GM21576 (cell line): ENCODE data around the gene COL27A1.

ENCODE experiments used
- ATAC-seq: cut with Tn5 transposase; IDR thresholded peaks from one replicate; pipeline ENCODE4 v1.9.1; 2021; ENCODE audit warnings: mild to moderate bottlenecking, moderate library complexity; ENCODE audit not compliant: unreplicated experiment

Gene COL27A1

GRCh38 chr9:114141553-114142402 lies 13.6 kb upstream of the COL27A1 start:
- no peak for ATAC-seq

- ATAC-seq = no peak
These were observed 12.1 kb upstream of the COL27A1 start for GRCh38 chr9:114143234-114143633.

- ATAC-seq = no peak
These were observed 8.6 kb upstream of the COL27A1 start for GRCh38 chr9:114146735-114147134.

GRCh38 chr9:114149181-114149580 lies 6.2 kb upstream of the COL27A1 start:
- ATAC-seq = no peak

GRCh38 chr9:114149765-114150340 lies 5.5 kb upstream of the COL27A1 start:
- no peak for ATAC-seq

GRCh38 chr9:114150608-114151007 lies 4.7 kb upstream of the COL27A1 start:
- ATAC-seq = no peak

- no peak for ATAC-seq
These were observed 3.8 kb upstream of the COL27A1 start for GRCh38 chr9:114151426-114151956.

- no peak for ATAC-seq
These were observed 1.4 kb upstream of the COL27A1 start for GRCh38 chr9:114153761-114154599.

- ATAC-seq = no peak
These were observed 686 bp upstream of the COL27A1 start for GRCh38 chr9:114154600-114155102.

- ATAC-seq = no peak
These were observed 789 bp downstream of the COL27A1 start for GRCh38 chr9:114155995-114156656.

GRCh38 chr9:114156657-114157421 lies 1.5 kb downstream of the COL27A1 start:
- no peak for ATAC-seq

GRCh38 chr9:114157516-114158176 lies 2.3 kb downstream of the COL27A1 start:
- ATAC-seq = no peak

GRCh38 chr9:114158482-114159130 lies 3.3 kb downstream of the COL27A1 start:
- no peak for ATAC-seq

- ATAC-seq = no peak
These were observed 4.4 kb downstream of the COL27A1 start for GRCh38 chr9:114159691-114160090.

GRCh38 chr9:114161513-114161912 lies 6.2 kb downstream of the COL27A1 start:
- no peak for ATAC-seq

- ATAC-seq = no peak
These were observed 8.2 kb downstream of the COL27A1 start for GRCh38 chr9:114163517-114163951.

GRCh38 chr9:114164191-114164794 lies 9.0 kb downstream of the COL27A1 start:
- no peak for ATAC-seq

- no peak for ATAC-seq
These were observed 10.2 kb downstream of the COL27A1 start for GRCh38 chr9:114165407-114166102.
